Stimulated activated CD8-positive, alpha-beta memory T cell treated with anti-CD3 and anti-CD28 coated beads, Interleukin-12 subunit alpha, Interleukin-12 subunit beta, amount 100 ng/mL, for 4 hours (primary cell): Measurements from ENCODE around the gene SLC4A3.
A peak's percentile ranks its signal among the peaks of the same experiment; 100 is the strongest.

ENCODE experiments used
- DNase-seq: peaks from one replicate; pipeline ENCODE4 v3.0.0-alpha.2; 2020; ENCODE audit warnings: low read depth

SLC4A3 gene, protein sequence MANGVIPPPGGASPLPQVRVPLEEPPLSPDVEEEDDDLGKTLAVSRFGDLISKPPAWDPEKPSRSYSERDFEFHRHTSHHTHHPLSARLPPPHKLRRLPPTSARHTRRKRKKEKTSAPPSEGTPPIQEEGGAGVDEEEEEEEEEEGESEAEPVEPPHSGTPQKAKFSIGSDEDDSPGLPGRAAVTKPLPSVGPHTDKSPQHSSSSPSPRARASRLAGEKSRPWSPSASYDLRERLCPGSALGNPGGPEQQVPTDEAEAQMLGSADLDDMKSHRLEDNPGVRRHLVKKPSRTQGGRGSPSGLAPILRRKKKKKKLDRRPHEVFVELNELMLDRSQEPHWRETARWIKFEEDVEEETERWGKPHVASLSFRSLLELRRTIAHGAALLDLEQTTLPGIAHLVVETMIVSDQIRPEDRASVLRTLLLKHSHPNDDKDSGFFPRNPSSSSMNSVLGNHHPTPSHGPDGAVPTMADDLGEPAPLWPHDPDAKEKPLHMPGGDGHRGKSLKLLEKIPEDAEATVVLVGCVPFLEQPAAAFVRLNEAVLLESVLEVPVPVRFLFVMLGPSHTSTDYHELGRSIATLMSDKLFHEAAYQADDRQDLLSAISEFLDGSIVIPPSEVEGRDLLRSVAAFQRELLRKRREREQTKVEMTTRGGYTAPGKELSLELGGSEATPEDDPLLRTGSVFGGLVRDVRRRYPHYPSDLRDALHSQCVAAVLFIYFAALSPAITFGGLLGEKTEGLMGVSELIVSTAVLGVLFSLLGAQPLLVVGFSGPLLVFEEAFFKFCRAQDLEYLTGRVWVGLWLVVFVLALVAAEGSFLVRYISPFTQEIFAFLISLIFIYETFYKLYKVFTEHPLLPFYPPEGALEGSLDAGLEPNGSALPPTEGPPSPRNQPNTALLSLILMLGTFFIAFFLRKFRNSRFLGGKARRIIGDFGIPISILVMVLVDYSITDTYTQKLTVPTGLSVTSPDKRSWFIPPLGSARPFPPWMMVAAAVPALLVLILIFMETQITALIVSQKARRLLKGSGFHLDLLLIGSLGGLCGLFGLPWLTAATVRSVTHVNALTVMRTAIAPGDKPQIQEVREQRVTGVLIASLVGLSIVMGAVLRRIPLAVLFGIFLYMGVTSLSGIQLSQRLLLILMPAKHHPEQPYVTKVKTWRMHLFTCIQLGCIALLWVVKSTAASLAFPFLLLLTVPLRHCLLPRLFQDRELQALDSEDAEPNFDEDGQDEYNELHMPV

DNA sequence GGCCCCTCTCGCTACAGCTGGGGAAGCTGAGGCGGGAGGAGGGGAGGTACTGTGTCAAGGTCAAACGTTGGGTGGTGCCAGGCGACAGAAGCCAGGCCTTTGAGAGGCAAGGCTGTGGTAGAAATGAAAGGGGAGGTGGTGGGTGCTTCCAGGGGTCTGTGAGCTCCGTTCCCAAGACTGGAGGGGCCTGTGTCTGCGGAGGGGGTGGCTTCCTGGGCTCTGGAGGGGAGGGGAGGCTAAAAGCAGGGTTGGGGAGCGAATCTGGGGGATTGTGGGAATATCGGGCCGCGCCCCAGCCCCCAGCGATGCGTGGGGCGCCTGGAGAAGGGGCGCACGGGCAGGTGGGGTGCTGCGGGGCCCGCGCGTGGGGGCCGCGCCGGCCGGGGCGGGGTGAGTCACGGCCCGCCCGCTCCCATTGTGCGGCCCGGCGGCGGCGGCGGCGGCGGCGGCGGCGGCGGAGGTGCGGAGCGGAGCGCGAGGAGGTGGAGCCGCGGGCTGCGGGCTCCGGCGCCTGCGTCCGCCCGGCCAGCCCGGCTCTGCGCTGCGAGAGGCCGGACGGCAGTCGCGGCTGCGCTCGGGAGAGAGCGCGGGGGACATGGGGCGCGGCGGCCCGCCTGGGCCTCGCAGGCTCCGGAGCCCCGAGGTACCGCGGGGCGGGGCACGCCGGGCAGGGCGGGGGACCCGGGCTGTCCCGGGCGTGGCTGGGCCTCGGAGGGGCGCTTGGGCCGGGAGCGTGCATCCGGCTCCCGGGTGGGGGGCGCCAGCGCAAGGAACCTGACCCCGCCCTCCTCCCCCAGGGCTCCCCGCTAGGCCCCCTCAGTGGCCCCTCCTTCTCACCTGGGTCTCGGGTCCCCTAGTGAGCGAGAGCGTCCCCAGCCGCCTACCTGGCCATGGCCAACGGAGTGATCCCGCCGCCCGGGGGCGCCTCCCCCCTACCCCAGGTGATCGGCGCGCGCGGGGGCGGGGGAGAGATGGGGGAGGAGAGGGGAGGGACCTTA lies at the start of gene SLC4A3:
Gene SLC4A3 (plus strand): TSS at position 528 of the 998 bp plus-strand sequence. CDS start 363 bp downstream, at position 891.
- no peak for DNase-seq

GRCh38 chr2:219578811-219579613 lies 48.4 kb upstream of the SLC4A3 start:
- DNase-seq = no peak

DNA sequence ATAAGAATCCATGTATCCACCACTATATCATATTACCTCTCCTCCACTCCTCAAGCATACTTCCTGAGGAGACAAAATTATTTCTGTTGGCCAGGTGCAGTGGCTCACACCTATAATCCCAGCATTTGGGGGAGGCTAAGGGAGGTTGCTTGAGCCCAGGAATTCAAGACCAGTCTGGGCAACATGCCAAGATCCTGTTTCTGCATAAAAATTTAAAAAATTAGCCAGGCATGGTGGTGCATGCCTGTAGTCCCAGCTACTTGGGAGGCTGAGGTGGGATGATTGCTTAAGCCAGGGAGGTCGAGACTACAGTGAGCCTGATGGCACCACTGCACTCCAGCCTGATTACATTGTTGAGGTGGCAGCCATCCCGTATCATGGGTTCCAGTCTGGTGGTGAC lies 46.1 kb upstream of the SLC4A3 start:
- DNase-seq = no peak

DNA sequence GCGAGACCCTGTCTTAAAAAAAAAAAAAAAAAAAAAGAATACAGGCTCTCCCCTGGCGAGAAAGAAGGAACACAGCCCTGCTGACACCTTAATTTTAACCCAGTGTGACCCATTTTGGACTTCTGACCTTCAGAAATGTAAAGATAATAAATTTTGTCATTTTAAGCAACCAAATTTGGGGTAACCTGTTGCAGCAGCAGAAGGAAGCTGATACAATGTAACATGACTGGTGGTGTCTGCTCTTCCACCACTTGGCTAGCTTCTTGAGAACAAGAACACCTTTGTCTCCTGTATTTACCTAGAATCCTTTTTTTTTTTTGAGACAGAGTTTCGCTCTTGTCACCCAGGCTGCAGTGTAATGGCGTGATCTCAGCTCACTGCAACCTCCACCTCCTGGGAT lies 36.3 kb upstream of the SLC4A3 start:
- DNase-seq = no peak

DNA sequence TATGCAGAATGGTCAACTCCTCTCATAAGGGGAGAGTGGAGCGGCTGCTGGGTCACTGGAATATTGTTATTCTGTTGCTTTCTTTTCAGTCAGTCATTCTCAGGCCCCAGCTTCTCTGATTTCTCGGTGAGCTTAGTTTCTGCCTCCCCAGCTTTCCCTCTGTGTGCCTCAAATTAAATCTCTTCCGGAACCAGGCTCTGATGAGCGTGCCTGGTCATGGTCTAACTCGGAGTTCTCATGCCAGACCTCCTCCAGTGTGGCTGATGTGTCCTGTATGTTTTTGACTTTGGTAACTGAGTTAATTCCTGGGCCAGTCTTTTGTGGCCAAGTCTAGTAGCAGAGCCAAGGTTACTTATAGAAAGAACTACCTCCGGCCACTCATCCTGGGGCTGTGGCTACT lies 34.7 kb upstream of the SLC4A3 start:
- DNase-seq = no peak

DNA sequence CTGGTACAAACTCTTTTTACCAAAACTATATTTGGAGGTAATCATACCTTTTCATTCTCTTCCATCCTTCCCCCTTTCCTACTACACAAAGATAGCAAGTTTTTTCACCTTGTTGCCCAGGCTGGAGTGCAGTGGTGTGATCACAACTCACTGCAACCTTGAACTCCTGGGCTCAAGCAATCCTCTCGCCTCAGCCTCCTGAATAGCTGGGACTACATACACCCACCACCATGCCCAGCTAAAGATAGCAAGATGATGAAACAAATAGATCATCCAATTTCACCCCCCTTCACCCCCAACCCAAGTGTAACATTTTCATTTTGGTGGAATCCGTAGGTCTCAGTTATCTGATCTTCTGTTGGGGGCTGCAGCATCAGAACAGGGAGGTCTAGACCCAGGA lies 34.3 kb upstream of the SLC4A3 start:
- DNase-seq = no peak

DNA sequence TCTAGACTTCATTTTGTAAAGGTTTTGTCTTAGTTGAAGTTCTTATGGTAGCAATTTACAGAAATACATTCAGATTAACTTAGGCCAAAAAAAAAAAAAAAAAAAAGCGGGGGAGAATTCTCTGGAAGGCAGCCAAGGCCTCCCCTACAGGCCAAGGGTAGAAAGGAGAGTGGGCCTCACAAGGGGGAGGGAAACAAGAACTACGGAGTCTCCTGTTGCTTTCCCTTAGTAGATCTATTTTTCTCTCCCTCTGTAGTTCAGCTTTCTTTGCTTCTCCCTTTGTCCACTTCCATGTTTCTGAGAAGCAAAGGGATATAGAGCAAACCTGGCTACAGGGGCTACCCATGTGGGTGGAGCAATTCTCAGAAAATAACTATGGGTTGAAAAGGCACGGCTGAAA lies 32.2 kb upstream of the SLC4A3 start:
- DNase-seq = no peak

- DNase-seq = no peak
Observed at GRCh38 chr2:219596954-219597551, 30.4 kb upstream of the SLC4A3 start.

DNA sequence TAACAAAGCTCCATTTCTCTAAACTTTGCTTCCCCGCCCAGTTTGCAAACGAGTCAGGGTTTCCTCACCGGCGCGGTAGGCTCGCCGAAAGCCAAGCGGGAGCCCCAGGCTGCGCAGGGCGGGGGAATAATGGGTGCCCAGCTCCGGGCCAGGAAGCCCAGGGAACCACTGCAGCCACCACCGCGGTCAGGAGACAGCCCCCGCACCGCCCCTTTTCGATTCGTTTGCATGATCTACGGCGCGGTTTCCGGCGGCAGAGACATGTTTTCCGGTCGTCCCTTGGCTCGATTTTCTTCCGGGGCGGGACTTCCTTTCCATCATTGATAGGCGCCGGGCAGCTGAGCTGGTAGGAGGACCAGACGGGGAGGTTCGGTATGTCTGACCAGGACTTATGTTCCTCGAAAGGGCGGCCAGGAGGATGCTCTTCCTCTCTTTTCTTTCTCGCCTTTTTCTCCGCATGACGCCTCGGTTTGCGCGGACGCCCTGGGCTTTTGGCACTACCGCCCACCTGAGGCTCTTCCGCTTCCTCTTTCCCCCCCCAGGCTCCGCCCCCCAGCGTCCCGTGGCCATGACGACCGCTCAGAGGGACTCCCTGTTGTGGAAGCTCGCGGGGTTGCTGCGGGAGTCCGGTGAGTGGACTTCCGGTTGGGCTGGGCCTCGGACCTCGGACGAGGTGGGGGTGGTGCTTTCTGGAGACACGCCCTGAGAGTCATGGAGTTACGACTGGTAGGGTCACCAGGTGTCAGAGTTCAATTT lies 29.7 kb upstream of the SLC4A3 start, which contains the start of gene STK11IP:
Gene STK11IP (plus strand): TSS at position 306 of the 756 bp plus-strand sequence. CDS start 263 bp downstream, at position 569.
- peak; percentile 82 for DNase-seq

GRCh38 chr2:219598308-219599078 lies 28.9 kb upstream of the SLC4A3 start:
- no peak for DNase-seq

DNA sequence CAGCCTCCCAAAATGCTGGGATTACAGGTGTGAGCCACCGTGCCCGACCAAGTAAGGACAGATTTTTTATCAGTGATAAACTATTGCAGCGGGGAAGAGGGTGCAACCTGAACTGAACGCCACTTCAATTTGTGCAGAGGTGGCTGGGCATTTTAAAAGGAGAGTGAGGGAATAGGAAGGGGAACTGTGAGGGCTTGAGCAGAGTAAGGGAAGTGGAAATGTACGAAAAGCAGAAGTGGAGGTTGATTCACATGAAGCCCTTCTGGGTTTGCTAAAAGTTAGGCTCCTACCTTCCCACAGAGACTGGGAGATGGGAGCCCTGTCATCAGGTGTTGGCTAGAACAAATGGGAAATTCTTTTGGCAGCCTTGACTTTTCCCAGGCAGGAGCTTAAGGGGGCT lies 23.7 kb upstream of the SLC4A3 start:
- DNase-seq = no peak

GRCh38 chr2:219605607-219605954 lies 21.8 kb upstream of the SLC4A3 start:
- DNase-seq = no peak

DNA sequence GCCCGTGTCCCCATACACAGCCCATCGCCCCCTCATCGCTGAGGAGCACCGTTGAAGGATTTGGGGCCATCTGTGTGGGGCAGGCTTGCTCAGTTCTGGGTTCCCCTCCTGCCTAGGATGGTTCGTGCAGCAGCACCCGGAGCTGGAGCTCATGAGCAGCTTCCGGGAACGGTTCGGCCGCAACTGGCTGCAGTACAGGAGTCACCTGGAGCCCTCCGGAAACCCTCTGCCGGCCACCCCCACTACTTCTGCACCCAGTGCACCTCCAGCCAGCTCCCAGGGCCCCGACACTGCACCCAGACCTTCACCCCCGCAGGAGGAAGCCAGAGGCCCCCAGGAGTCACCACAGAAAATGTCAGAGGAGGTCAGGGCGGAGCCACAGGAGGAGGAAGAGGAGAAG lies 19.5 kb upstream of the SLC4A3 start:
- DNase-seq = no peak

- DNase-seq = no peak
Observed at GRCh38 chr2:219608399-219608964, 18.9 kb upstream of the SLC4A3 start.

GRCh38 chr2:219609149-219609750 lies 18.2 kb upstream of the SLC4A3 start:
- no peak for DNase-seq

GRCh38 chr2:219611306-219611705 lies 16.1 kb upstream of the SLC4A3 start:
- DNase-seq = no peak

DNA sequence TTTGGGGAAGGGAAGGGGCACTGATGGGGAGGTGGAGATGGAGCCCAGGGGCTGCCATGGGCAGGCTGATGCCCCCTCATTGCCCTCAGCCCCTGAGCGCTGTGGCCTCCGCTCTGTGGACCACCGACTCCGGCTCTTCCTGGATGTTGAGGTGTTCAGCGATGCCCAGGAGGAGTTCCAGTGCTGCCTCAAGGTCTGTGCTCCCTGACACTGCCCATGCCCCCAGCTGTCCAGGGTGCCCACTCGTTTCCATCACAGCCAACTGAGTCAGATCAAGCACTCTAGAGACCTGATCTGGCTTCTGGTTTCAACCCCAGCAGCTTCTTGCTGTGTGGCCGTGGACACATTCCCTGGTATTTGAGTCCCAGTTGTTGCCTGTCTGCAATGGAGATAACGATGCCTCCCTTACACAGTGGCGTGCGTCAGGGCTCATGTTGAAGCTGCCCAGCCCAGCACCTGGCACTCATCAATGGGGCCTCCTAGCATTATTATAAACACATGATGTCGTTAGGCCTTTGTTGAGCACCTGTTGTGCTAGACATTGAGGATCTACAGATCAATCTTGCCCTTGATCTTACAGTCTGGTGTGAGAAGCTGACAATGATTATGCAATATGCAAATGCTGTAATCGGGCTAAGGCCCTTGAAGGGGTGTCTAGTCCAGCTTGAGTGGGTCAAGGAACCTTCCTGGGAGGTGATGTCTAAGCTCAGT lies 15.4 kb upstream of the SLC4A3 start:
- no peak for DNase-seq
